ENCODE results near the gene GRID2.
A peak's percentile ranks its signal among the peaks of the same experiment; 100 is the strongest.

The GRID2 gene

DNA sequence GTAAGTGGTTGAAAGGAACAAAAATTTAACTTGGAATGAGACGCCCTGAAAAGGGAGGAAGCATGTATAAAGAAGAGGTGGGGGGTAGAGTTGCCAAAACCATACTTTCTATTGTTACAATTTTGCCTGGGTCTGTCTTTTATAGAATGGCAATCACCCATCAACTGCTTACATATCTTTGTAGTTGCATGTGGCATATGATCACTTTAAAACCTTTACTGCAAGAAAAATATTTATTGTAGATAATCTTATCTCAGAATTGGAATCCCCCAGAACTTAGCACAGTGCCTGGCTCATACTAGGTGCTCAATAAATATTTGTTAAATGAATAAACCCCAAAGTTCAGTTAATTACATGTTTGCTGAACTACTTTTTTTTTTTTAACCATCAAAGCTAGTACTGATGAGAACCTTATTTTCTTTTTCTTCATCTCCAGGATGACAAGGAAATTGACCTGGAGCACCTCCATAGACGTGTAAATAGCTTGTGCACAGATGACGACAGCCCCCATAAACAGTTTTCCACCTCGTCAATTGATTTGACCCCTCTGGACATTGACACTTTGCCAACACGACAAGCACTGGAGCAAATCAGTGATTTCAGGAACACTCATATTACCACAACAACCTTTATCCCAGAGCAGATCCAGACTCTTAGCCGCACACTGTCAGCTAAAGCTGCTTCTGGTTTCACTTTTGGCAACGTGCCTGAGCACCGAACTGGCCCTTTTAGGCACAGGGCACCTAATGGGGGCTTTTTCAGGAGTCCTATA, 1468.1 kb downstream of the GRID2 start:
- DNase-seq: no peak

DNA sequence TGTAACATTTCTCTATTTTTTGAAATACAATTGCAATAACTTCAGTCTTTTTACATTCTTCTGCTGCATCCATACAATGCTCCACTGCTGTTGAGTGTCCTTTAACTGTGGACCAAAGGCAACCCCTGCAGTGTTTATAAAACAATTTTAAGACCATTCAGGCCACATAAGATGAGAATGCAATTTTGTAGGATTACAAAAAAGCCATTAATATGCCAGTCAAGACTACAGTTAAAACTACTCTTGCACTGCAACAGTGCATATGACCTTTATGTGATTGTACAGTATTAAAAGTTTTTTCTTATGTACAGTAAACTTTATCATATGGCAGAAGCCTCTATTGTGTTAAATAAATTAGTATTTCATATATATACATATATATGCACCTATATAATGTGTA, 1469.1 kb downstream of the GRID2 start:
- DNase-seq: no peak

DNA sequence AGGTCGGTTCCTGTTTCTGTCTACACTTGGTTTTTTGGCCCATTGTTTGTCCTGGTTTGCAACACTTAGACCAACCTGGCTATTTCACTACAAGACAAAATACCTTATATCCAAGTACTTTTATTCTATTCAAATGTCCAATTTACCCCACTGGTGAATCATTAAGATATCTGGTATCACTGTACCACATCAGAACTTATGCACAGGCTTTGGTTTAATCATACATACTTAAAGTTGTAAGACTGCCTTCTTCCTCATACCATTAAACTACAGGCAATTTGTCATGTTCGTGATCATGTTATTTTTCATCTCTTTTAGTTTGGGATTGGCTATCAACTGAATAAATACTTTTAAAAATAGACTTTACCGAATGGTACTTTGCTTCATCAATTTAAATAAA, 1471.8 kb downstream of the GRID2 start:
- DNase-seq: no peak

DNA sequence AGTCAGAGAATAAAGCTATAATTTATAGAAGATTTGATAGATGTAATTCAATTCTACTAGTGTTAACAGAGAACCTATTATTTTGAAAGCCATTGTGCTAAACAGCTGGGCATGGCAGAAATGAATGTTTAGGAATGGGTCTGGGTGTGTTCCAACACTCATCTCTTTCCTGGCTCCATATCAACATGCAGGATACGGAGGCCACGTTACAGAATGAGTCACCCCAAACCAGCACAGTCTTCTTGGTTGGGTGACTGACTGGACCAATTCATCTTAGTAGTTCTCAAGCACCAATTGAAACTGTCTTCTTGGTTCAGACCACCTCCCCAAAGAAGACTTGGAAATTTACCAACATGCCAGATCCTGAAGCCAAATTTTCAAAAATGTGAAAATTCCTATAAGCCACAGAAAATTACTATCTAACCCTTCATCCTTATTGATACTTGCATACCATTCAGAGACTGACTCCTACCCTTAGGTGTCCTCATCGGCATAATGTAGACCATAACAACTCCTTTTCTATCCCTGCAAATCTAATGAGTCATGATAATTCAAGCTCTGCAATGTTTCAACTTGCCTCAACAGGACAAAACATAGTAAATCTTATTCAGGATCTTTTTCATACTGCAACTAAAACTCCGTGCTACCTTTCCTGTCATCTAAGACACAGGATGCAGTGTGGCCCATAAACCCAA, 1472.8 kb downstream of the GRID2 start:
- DNase-seq: no peak

DNA sequence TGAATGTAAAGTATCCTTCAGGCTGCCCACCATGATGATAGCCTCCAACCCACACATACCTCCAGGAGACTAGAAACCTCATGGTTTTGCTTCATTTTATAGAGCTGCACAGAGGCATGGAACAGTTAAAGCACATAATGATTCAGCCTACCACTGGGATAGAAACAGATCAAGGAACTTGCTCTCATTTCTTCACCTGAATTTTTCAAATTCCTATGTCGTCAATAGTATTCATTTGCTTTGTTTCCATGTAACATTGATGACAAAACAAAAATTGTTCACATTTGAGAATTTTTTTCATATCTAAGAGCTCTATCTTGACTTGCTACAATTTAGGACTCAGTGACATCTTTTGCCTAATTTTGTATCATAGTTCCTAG, 1473.3 kb downstream of the GRID2 start:
- DNase-seq: no peak

DNA sequence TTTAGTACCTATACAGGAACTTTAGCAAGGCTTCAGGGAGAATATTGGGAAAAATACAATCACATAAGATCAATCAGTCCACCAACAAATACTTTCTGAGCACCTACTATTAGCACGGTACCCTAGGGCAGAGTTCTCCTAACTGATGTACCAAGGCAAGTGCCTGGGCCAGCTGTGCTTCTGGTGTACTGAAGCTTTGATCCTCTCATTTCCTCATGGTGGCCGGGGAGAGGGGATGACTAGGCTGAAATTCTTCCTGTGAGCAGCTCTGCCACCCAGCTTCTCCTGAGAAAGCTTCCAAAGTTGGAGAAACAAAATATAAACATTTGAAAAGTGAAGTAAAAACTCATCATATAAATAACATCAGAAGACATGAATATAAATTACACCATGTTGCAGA, 1475.5 kb downstream of the GRID2 start:
- DNase-seq: no peak

DNA sequence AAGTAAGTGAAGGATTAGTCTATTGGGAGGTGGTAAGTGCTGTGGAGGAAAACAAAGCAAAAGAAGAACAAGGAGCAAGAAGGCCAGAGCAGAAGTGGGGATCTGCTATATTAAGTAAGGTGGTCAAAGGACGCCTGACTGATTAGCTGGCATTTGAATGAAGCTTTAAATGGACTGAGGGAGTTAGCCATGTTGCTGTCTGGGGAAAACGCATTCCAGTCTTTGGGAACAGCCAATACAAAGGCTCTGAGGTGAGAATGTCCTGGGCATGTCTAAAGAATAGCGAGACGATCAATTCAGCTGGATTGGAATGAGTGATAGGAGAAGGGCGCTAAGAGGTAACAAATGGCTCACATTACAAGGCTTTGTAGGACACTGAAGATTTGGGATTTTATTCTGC, 1476.3 kb downstream of the GRID2 start:
- no peak for DNase-seq

DNA sequence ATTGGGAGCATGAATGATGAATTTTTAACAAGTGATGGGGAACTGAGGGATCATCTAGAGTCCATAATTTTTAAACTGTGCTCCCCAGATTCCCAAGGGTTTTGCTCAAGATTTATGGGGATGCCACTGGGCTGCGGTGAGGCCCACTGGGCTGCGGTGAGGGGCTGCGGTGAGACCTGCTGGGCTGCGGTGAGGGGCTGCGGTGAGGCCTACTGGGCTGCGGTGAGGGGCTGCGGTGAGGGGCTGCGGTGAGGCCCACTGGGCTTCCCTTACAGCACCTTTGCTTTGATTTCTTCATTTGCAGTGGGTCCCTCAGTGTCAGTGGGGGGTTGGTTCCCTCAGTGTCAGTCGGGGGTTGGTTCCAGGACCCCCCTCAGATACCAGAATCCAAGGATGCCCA, 1477.4 kb downstream of the GRID2 start:
- no peak for DNase-seq

DNA sequence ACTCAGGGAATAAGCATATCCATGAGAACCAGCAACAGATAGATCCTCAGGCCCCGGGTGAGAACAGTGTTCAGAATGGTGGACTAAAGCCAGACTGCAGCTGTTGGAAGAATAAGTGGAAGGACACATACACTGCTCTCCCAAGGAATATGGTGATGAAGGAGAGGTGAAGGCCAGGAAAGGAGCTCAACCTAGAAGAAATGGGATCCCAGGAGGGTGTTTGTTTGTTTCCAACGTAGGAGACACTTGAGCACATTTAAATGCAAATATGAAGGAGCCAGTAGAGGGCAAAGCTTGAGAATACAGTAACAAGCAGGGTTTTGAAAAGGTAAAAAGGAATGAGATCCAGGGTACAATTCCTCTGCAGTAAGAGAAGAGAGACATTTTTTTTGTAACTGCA, 1482.4 kb downstream of the GRID2 start:
- DNase-seq: no peak

DNA sequence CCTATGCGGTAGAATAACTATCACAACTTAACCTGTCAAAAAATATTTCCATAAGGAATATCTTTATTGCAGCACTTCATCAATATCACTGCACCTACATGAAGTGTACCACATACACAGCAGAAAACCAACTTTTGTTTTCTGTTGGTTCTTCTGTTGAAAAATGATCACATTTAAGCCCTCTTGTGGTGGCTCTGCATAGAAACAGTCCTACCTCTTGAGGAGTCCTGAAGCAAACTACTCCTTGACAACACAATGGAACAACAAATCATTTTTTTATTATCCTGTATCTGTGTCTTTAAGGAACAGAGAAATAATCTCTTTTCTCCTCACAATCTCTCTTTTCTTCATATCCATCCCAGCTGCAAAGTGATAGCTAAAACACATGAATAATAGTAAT, 1484.9 kb downstream of the GRID2 start:
- no peak for DNase-seq

DNA sequence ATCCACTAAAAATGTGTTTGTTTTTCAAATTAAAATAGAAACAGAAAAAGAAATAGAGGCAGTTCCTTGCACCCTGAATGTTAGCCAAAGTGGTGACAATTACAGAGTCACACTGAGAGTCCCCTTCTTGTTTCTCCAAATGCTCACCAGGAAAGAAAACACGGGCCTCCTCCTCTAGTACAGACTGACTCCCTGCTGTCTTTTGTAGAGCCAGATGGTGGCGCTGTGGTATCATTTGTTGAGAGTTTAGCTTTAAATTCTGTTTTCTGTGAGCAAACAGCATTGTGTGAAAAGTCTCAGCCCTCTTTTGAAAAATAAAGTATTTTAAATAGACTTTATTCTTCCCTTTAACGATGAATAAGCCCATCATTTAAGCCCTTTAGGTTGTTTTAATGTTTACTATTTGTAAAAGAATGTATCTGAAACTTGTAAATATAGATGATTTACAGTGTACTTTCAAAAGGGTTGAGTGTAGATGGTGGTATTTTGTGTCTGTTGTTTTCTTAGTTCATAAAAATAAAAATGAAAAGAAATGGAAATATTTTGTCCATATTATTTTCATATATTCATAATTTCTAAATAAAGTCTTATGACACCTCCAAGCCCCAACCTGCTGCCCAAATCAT, 1487.9 kb downstream of the GRID2 start:
- peak; percentile 10 for DNase-seq

DNA sequence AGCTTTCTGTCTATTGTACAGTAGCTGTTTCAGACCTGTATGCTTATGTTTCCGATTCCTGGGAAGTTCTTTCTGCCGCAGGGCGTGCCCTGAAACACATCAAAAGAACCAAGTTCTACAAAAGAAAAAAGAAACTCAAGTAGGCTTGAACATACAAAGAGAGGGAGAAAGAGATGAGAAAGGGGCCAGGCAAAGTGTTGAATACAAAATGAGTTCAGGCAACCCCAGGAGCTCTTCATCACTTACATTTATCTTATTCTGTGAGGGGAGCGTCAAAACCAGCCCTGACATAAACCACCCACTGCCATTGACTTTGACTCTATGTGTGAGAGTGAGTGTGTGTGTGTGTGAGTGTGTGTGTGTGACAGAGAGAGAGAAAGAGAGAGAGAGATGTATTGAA, 1498.3 kb downstream of the GRID2 start:
- DNase-seq: no peak

DNA sequence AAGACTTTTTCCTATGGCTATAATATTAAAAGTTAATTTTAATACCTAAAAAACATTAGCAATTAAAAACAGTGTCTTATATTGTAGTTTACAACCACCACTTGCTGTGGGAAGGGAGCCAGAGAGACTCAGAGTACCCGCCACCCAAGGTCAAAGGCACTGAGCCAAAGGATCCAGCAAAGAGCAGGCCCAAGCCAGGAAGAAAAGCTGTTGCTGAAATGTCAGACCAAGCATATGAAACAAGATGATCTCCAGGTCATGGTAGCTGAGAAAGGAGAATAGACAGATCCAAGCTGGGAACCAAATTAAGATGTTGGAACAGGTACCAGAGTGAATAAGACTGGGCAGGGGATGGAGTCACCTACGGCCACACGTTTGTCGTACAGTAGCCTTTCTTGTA, 1506.0 kb downstream of the GRID2 start:
- DNase-seq: no peak

DNA sequence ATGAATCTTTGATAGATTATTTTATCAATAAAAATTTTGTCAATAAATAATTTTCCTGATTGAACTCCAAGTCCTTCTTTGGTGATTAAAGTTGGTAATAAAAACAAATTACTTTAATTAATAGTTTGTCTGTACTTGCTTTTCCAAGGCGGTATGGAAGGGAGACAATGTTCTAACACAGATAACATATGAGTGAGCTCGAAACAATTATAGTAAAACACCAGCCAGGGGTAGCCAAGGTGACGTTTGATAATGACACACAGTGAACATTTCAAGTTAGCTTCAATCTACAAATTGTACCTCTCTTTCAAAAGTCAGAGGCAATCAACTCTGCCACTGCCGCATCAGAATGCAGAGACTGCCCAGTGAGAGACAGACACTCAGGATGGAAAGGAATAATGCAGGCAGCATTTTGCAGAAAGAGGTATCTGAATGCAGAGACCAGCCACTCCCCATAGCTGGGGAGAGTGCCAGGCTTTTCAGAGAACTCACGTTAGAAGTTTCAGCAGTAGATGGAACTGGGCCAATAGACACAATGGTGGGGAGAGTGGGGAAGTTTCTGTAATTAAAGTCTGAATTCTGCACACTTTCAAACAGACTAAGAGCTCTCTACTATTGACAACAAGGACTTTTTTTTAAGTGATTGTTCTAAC, 1506.7 kb downstream of the GRID2 start:
- no peak for DNase-seq

DNA sequence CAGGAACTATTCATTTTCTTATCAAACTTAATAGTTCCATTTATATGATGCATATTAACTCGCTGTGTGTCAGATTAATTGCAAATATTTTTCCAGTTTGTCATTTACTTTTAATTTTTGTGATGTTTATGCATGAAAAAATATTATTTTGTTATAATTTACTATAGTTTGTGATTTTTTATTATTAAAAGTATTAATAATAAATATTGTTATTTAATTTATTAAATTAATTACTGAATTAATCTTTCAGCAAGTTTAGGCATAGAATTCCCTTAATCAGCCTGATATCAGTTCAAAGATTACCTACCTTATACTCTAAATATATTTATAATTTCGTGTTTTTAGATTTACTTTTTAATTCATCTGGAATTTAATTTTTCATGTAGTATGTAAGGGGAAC, 1509.3 kb downstream of the GRID2 start:
- no peak for DNase-seq

DNA sequence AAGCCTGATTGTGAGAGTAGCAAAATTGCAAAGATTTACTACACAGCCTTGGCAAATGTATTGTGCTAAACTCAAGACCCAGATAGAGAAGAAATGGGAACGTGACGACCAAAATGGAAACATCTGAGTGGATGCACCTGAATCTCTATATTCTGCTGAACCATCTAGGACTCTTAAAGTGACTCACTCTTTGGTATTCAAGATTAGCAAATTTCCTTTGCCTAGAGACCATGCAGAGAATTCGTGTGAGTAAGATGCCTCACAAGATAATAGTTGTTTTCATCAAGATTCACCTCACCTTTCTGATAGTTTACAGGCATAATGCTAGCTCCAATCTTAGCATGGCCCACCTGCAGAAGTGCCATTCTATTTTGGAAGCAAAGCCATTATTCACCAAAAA, 1510.4 kb downstream of the GRID2 start:
- no peak for DNase-seq

DNA sequence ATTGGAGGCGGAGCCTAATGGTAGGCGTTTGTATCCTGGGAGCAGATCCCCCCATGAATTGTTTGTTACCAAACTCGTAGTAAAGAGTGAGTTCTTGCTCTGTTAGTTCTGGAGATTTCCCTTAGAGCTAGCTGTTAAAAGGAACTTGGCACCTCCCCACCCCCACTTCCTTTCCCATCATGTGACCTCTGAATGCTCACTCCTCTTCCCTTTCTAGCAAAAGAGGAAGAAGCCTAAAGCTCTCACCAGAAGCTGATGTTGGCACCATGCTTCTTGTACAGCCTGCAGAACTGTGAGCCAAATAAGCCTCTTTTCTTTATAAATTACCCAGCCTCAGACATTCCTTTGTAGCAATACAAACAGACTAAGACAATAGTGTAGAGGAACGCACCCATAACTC, 1511.0 kb downstream of the GRID2 start:
- no peak for DNase-seq

Measured in NCI-H187 treated with DMSO at 0.1 percent for 48 hours (cell line).